Keratinocyte (primary cell): ENCODE measurements around the gene ATG4D.

Experiments used
- EZH2 ChIP-seq: IDR thresholded peaks from one replicate; pipeline ENCODE4 v1.6.1; 2012; ENCODE audit warnings: inconsistent platforms, mild to moderate bottlenecking, low read length, moderate library complexity
- TF ChIP-seq, protein P1 (sequence below), 3 experiments: IDR thresholded peaks in 1 of 3; conservative IDR thresholded peaks in 1 of 3; optimal IDR thresholded peaks in 1 of 3; 2 replicates in 2 of 3; 3 replicates in 1 of 3; pipeline versions ENCODE3 to v1.5.1; 2011; ENCODE audit warnings: low read length in 3 of 3, mild to moderate bottlenecking in 3 of 3, moderate library complexity in 2 of 3, control low read depth in 1 of 3, inconsistent platforms in 1 of 3; ENCODE audit not compliant: insufficient read depth in 2 of 3; ENCODE audit errors: extremely low read depth in 1 of 3

- TF ChIP-seq, protein P1, sequence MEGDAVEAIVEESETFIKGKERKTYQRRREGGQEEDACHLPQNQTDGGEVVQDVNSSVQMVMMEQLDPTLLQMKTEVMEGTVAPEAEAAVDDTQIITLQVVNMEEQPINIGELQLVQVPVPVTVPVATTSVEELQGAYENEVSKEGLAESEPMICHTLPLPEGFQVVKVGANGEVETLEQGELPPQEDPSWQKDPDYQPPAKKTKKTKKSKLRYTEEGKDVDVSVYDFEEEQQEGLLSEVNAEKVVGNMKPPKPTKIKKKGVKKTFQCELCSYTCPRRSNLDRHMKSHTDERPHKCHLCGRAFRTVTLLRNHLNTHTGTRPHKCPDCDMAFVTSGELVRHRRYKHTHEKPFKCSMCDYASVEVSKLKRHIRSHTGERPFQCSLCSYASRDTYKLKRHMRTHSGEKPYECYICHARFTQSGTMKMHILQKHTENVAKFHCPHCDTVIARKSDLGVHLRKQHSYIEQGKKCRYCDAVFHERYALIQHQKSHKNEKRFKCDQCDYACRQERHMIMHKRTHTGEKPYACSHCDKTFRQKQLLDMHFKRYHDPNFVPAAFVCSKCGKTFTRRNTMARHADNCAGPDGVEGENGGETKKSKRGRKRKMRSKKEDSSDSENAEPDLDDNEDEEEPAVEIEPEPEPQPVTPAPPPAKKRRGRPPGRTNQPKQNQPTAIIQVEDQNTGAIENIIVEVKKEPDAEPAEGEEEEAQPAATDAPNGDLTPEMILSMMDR (optimal IDR thresholded peaks at IDR 0.05 in 1 of 3, IDR thresholded peaks at IDR 0.05 in 1 of 3, conservative IDR thresholded peaks at IDR 0.05 in 1 of 3; ENCODE audit: extremely low read depth in 1 of 3, insufficient read depth in 2 of 3, low read length in 3 of 3) = no peak
- no peak for TF ChIP-seq EZH2
These were observed 20.5 kb upstream of the ATG4D start for GRCh38 chr19:10523135-10523636.
